Measurements from ENCODE around the gene MAD2L2.

Gene MAD2L2

DNA sequence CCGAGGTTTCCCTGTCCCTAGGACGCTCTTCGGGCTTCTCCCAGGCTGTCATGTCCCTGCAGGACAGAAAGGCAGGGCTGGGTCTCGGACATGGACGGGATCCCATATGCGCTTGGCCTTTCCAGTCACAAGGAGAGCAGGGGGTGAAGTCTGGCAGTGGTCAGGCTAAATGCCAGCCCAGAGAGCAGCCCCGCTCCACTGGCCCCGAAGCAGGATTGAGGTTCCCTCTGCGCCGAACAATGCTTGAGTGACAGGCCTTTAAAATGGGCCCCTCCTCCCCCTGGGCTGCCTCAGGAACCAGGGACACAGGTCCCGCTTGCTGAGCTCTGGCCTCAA, 23.2 kb upstream of the MAD2L2 start:
- no peak for DNase-seq
- in situ Hi-C loops (cut with HindIII; ENCODE audit: low pct_ligation_motif_present, low sequenced_read_pairs): no loop called here
- Histone ChIP-seq H3K27me3 (replicated peaks) (peaks cover 77% of the 10 kb centered on the region), H3K4me3 (ENCODE audit: low read depth, low read length) (no peak overlapping the region), H3K36me3 (replicated peaks) (no peaks in the 10 kb centered on the region), H3K27ac (no peak overlapping the region)
- TF ChIP-seq, protein P1, sequence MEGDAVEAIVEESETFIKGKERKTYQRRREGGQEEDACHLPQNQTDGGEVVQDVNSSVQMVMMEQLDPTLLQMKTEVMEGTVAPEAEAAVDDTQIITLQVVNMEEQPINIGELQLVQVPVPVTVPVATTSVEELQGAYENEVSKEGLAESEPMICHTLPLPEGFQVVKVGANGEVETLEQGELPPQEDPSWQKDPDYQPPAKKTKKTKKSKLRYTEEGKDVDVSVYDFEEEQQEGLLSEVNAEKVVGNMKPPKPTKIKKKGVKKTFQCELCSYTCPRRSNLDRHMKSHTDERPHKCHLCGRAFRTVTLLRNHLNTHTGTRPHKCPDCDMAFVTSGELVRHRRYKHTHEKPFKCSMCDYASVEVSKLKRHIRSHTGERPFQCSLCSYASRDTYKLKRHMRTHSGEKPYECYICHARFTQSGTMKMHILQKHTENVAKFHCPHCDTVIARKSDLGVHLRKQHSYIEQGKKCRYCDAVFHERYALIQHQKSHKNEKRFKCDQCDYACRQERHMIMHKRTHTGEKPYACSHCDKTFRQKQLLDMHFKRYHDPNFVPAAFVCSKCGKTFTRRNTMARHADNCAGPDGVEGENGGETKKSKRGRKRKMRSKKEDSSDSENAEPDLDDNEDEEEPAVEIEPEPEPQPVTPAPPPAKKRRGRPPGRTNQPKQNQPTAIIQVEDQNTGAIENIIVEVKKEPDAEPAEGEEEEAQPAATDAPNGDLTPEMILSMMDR (IDR thresholded peaks at IDR 0.05; ENCODE audit: low read depth, low read length, missing control alignments): no peak

DNA sequence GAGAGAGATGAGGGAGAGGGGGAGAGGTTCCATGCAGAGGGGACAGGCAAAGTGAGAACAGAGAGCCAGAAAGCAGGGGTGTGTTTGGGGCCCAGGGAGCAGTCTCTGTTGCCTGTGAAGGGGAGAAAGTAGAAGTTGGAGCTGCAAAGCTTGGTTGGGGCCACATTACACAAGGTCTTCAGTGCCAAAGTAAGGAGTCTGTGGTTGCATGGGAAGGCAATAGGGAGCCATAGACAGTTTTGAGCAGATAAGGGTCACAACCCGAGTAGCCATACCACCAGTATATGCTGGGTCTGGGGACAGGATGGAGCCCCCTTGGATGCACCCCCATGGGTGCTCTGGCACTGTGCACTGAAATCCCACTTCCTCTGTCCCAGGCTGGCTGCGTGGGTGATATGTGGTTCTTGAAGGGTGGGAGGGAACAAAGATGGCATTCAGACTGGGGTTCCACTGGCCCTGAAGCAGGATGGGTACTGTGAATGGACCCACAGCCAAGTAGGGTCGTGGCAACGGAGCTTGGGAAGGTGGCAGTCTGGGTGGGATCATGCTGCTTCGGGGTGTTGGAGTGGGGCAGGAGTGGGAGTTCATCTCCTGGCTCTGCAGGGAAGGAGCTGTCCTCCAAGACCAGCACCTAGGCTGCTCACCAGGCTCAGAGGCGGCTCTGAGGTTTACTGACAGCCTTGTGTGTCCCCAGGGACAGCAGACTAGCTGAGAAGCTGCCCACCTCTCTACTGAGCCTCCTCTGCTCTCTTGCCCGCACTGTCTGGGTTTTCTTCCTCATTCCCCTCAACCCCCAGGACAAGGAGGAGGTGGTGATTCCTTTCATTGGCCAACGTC, 22.6 kb upstream of the MAD2L2 start:
- in situ Hi-C loops (cut with HindIII; ENCODE audit: low pct_ligation_motif_present, low sequenced_read_pairs): no loop called here
- H3K27ac ChIP-seq: no peak overlapping the region
- DNase-seq: no peak
- H3K4me3 ChIP-seq (ENCODE audit: low read depth, low read length): no peak overlapping the region
- TF ChIP-seq, protein P1 (IDR thresholded peaks at IDR 0.05; ENCODE audit: low read depth, low read length, missing control alignments): no peak
- peaks cover 82% of the 10 kb centered on the region for H3K27me3 ChIP-seq (replicated peaks)
- H3K36me3 ChIP-seq (replicated peaks): no peaks in the 10 kb centered on the region

DNA sequence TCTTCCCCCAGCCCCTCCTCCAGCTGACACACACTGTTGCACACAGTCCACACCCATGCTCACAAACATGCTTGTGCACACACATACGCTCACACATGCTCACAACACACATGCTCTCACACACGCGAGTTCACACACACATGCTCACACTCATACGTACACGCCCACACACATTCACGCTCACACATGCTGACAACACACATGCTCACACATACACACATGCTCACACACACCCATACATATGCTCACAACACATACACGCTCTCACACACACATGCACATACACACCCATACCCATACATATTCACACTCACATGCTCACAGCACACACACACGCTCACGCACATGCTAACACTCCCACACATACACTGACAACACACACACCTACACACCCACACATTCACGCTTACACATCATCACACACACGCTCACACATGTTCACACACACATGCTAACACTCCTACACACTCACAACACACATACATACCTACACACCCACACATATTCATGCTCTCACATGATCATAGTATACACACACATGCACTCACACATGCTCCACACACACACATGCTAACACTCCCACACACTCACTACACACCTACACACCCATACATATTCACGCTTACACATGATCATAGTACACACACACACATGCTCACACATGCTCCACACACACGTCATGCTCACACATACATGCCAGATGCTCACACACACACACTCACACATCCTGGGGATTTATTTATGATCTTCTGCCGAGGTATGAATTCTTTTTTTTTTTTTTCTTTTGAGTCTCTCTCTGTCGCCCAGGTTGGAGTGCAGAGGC, 21.2 kb upstream of the MAD2L2 start:
- Histone ChIP-seq H3K27me3 (replicated peaks) (peaks cover 80% of the 10 kb centered on the region), H3K4me3 (ENCODE audit: low read depth, low read length) (no peak overlapping the region), H3K36me3 (replicated peaks) (no peaks in the 10 kb centered on the region), H3K27ac (no peak overlapping the region)
- in situ Hi-C loops (cut with HindIII; ENCODE audit: low pct_ligation_motif_present, low sequenced_read_pairs): no loop called here
- TF ChIP-seq, protein P1 (IDR thresholded peaks at IDR 0.05; ENCODE audit: low read depth, low read length, missing control alignments): no peak
- no peak for DNase-seq

DNA sequence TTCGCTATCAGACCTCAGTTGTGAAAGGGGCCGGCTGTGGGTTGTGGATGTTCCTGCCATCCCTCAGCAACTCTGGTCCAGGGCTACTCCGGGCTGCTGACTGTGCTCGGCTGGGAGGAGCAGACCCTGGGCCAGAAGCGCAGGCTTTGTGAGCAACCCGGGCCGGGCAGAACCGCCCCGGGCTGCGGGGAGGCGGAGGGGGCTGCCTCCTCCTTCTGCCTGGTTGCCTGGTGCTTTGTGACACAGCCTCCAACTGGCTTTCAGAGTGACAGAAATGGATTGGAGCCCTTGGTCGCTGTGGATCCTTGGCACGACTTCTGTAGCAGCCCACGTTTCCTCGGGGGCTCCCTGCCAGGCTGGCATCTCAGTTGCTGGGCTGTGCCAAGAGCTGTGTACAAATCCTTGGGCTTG, 20.6 kb upstream of the MAD2L2 start:
- H3K36me3 ChIP-seq (replicated peaks): no peaks in the 10 kb centered on the region
- in situ Hi-C loops (cut with HindIII; ENCODE audit: low pct_ligation_motif_present, low sequenced_read_pairs): no loop called here
- DNase-seq: no peak
- TF ChIP-seq, protein P1 (IDR thresholded peaks at IDR 0.05; ENCODE audit: low read depth, low read length, missing control alignments): no peak
- no peak overlapping the region for H3K4me3 ChIP-seq (ENCODE audit: low read depth, low read length)
- H3K27ac ChIP-seq: no peak overlapping the region
- H3K27me3 ChIP-seq (replicated peaks): peaks cover 79% of the 10 kb centered on the region

DNA sequence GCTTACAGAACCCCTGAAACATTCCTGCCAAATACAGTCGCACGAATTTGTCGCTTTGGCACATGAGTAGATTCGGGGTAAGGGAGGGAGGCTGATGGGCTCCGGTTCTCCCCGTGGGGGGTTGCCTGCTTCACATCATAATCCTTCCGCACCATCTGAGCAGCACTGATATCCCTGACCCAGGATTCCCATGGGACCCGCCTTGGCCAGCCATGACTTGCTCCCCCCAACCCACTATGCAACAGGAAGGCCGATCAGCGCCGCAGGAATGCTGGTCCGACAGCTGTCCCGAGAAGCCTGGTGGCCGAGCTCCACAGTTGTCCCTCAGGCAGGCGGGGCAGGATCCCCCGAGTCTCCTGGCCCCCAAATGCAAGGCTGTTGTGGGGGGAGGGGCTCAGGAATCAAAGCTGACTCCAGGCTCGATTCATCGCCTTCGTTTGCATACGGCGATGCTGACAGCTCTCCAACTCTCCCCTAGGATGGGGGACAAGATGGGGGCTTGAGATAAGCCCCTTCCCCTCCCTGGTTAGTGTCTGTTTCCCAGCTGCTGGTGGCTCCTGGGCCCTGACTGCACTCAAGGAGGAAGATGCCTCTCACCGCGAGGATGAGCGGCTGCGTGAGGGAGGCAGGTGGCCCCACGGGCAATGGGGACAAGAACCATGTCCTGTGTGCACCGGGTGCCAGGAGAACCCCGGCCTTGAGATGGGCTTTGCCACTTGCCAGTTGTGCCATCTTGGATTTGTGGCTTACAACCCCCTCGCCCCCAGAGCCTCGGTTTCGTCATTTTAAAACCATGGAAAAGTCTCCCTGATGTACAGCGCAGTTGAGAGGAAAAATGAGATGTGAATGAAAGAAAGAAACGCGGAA, 19.9 kb upstream of the MAD2L2 start:
- no peak overlapping the region for H3K4me3 ChIP-seq (ENCODE audit: low read depth, low read length)
- no peak overlapping the region for H3K27ac ChIP-seq
- in situ Hi-C loops (cut with HindIII; ENCODE audit: low pct_ligation_motif_present, low sequenced_read_pairs): no loop called here
- no peak for DNase-seq
- no peaks in the 10 kb centered on the region for H3K36me3 ChIP-seq (replicated peaks)
- H3K27me3 ChIP-seq (replicated peaks): peaks cover 73% of the 10 kb centered on the region
- TF ChIP-seq, protein P1 (IDR thresholded peaks at IDR 0.05; ENCODE audit: low read depth, low read length, missing control alignments): no peak
